ENCODE measurements around the gene RPL35. TPM values are rescaled to one million over a fixed set of nuclear protein-coding genes. Genes with fewer than 3 reads are reported as not detected.
"Not testable (repeated sequence)": the region's sequence is repeated elsewhere in the genome, so short reads cannot be mapped to it uniquely, and the experiment has no call there.

Gene RPL35
- total and polyA plus RNA-seq, 9 donors: 752 to 7,796 (median 2,205) TPM

DNA sequence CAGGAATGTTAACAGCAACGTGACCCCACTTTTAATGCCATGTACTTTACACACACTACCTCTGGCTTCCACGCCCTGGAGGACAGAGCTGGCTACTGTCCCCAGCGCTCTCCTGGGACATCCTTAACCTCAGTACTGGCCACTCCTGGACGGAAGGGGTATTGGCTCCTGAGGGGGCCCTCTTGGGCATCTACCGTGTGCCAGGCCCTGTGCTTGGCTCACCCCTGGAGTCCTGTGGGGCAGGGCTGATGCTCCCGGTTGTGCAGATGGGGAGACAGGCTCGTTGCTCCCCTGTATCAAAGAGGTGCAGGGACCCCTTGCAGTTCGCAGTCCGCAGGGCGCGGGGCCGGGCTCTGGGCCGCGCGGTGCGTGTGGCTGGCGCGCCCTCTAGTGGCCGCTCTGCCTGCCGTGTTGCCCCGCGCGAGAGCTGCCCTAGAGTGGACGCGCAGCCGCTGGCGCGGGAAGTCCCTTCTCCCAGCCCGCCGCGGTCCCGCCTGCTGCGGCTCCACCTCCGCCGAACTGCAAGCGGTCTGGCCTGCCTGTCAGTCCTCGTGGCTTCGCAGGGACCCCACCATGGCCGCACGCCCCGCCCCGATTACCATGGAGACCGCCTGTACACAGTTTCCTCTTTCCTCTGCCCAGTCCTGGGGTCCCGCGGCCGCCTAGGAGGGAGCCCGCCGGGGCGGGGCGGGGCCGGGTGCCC lies 8.8 kb downstream of the RPL35 start, which contains the start of gene WDR38:
TSS of gene WDR38 (plus strand) at position 632 of the 703 bp plus-strand sequence. CDS start 72 bp downstream, outside the sequence.
- H3K4me3 ChIP-seq: peak within 1 kb of the TSS; percentile 31
- 1 to 3% (median 1%) methylated on average over 51 of the region's 51 CpGs for WGBS, 3 donors
- intact Hi-C loops (cut with DNase I): loop anchor here (1.0 to 10.0 kb wide), 6 partner anchors 77 to 238 kb away; no protein-coding TSS in a partner anchor
- peaks cover 4% of the 10 kb centered on the region for H3K4me1 ChIP-seq (ENCODE audit: insufficient read depth)
- TF ChIP-seq POLR2A (IDR thresholded peaks at IDR 0.05) (peak; percentile 25), EP300 (IDR thresholded peaks at IDR 0.05) (no peak)
- TF ChIP-seq, protein P1, sequence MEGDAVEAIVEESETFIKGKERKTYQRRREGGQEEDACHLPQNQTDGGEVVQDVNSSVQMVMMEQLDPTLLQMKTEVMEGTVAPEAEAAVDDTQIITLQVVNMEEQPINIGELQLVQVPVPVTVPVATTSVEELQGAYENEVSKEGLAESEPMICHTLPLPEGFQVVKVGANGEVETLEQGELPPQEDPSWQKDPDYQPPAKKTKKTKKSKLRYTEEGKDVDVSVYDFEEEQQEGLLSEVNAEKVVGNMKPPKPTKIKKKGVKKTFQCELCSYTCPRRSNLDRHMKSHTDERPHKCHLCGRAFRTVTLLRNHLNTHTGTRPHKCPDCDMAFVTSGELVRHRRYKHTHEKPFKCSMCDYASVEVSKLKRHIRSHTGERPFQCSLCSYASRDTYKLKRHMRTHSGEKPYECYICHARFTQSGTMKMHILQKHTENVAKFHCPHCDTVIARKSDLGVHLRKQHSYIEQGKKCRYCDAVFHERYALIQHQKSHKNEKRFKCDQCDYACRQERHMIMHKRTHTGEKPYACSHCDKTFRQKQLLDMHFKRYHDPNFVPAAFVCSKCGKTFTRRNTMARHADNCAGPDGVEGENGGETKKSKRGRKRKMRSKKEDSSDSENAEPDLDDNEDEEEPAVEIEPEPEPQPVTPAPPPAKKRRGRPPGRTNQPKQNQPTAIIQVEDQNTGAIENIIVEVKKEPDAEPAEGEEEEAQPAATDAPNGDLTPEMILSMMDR (IDR thresholded peaks at IDR 0.05): peak; percentile 99 to 100 (median 99)
- peak within 1 kb of the TSS; percentile 8 to 36 for H3K27ac ChIP-seq
- H3K27me3 ChIP-seq: no peaks in the 10 kb centered on the region
- no peaks in the 10 kb centered on the region for H3K9me3 ChIP-seq
- DNase-seq: peak; percentile 60 to 85 (median 75)
- no peaks in the 10 kb centered on the region for H3K36me3 ChIP-seq

DNA sequence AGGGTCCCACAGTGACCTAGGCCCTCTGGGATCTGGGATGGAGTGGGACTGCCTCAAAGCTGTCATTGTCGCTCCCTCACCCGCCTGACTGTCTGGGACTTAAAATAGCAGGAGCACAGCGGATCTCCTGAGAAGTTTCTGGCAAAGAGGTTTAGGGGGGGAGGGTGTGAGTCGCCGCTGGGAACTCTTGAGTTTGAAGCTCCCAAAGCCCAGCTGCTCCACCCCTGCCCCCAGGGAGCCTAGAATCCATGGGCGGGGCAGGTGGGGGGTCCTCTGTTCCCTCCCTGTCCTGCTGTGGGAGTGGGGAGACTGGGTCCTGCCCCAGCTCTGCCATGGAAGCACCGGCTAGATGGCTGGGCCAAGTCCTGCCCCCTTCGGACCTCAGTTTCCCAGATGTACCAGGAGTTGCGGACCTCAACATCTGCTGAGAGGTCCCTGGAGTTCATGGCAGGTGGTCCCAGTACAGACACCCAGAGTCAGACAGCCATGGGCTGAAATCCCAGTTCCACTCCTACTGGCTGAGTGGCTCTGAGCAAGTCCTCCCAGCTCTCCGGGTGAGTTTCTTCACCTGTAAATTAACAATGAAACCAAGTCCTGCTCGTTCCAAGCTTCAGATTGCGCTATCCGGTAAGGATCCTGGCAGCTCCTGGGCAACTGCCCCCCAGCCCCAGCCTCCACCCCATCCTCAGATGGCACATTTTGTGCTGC lies 9.5 kb downstream of the RPL35 start:
- H3K4me1 ChIP-seq (ENCODE audit: insufficient read depth): peaks cover 4% of the 10 kb centered on the region
- no peak for TF ChIP-seq EP300 (IDR thresholded peaks at IDR 0.05)
- TF ChIP-seq, protein P1 (IDR thresholded peaks at IDR 0.05): no peak
- TF ChIP-seq POLR2A (IDR thresholded peaks at IDR 0.05): no peak
- no peak overlapping the region for H3K4me3 ChIP-seq
- no peak overlapping the region for H3K27ac ChIP-seq
- 53 to 55% (median 54%) methylated on average over 11 to 13 of the region's 13 CpGs for WGBS, 3 donors
- DNase-seq: peak in 1 of 5 donors; percentile 34
- no peaks in the 10 kb centered on the region for H3K36me3 ChIP-seq
- no peaks in the 10 kb centered on the region for H3K9me3 ChIP-seq
- no peaks in the 10 kb centered on the region for H3K27me3 ChIP-seq
- intact Hi-C loops (cut with DNase I): loop anchor here in 3 of 4 donors (2.0 to 10.0 kb wide), 3 partner anchors 77 to 237 kb away; no protein-coding TSS in a partner anchor

DNA sequence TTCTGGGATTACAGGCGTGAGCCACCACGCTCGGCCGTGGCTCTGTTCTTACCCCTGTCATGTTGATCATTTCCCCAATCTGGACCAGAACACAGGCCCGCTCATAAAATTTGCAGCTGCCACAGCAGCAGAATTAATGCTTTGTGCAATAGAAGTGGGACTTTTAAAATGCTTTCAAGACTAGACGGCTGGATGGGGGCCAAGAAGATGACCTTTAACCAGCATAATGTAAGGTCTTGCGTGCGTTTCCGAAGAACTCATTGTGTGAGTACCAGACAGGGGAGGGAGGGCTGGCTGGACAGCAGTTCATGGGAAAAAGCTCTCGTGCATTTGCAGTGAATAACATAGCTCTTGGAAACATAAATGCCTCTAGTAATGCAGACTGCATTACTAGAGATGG lies 12.0 kb downstream of the RPL35 start:
- intact Hi-C loops (cut with DNase I): loop anchor here in 1 of 4 donors (10.0 kb wide), 1 partner anchor 235 kb away; no protein-coding TSS in a partner anchor
- no peaks in the 10 kb centered on the region for H3K36me3 ChIP-seq
- 59 to 62% (median 60%) methylated on average over 10 of the region's 10 CpGs for WGBS, 3 donors

GRCh38 chr9:124846969-124847368 lies 14.8 kb downstream of the RPL35 start:
- DNase-seq: no peak
- H3K27me3 ChIP-seq: no peaks in the 10 kb centered on the region
- TF ChIP-seq POLR2A (IDR thresholded peaks at IDR 0.05) (no peak), EP300 (IDR thresholded peaks at IDR 0.05) (no peak)
- TF ChIP-seq, protein P1 (IDR thresholded peaks at IDR 0.05): no peak
- H3K27ac ChIP-seq: no peak overlapping the region
- intact Hi-C loops (cut with DNase I): no loop called here
- no peaks in the 10 kb centered on the region for H3K9me3 ChIP-seq
- H3K4me1 ChIP-seq (ENCODE audit: insufficient read depth): no peaks in the 10 kb centered on the region
- 70 to 83% (median 80%) methylated on average over 6 of the region's 6 CpGs for WGBS, 3 donors
- no peak overlapping the region for H3K4me3 ChIP-seq
- no peaks in the 10 kb centered on the region for H3K36me3 ChIP-seq

More for the DNA sequence above, 12.0 kb downstream of the RPL35 start:
- TF ChIP-seq EP300 (IDR thresholded peaks at IDR 0.05): no peak
- TF ChIP-seq, protein P1 (IDR thresholded peaks at IDR 0.05): no peak
- no peak for TF ChIP-seq POLR2A (IDR thresholded peaks at IDR 0.05)
- no peaks in the 10 kb centered on the region for H3K9me3 ChIP-seq
- no peak for DNase-seq
- H3K4me3 ChIP-seq: no peak overlapping the region
- H3K4me1 ChIP-seq (ENCODE audit: insufficient read depth): peaks cover 4% of the 10 kb centered on the region
- no peaks in the 10 kb centered on the region for H3K27me3 ChIP-seq
- no peak overlapping the region for H3K27ac ChIP-seq

DNA sequence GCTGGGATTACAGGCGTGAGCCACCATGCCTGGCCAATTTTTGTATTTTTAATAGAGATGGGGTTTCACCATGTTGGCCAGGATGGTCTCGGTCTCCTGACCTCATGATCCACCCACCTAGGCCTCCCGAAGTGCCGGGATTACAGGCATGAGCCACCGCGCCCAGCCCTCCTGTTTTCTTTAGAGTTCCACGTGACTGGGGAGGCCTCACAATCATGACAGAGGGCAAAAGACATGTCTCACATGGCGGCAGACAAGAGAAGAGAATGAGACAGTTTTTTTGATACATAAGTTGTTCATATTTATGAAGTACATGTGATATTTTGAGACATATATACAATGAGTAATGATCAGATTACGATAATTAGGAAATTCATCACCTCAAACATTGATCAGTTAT lies 15.3 kb downstream of the RPL35 start:
- intact Hi-C loops (cut with DNase I); H3K9me3 ChIP-seq; H3K4me3 ChIP-seq; DNase-seq; H3K27me3 ChIP-seq; H3K36me3 ChIP-seq; H3K27ac ChIP-seq; H3K4me1 ChIP-seq (ENCODE audit: insufficient read depth): not testable (repeated sequence)
- 88 to 95% (median 90%) methylated on average over 9 of the region's 9 CpGs for WGBS, 3 donors

All from ovary (tissue), 9 donors.